NOMO-1 (cell line): ENCODE measurements around the gene MYDGF.

Experiments used
- DNase-seq, 2 experiments: peaks; one replicate each; lab custom pipeline; 2025; ENCODE audit not compliant: unreplicated experiment in 2 of 2; lab: John Stamatoyannopoulos, UW

Gene MYDGF

GRCh38 chr19:4647676-4648644, 22.2 kb downstream of the MYDGF start:
- DNase-seq: no peak

- DNase-seq: no peak
These were observed 24.4 kb downstream of the MYDGF start for GRCh38 chr19:4645718-4646117.

GRCh38 chr19:4642625-4643024, 27.5 kb downstream of the MYDGF start:
- no peak for DNase-seq

GRCh38 chr19:4641132-4641531, 29.0 kb downstream of the MYDGF start:
- no peak for DNase-seq

GRCh38 chr19:4640247-4641000, 29.7 kb downstream of the MYDGF start:
- DNase-seq: no peak

- DNase-seq: no peak
These were observed 30.5 kb downstream of the MYDGF start for GRCh38 chr19:4639531-4640246.

GRCh38 chr19:4638828-4639530, 31.2 kb downstream of the MYDGF start, which contains the start of gene TNFAIP8L1:
Gene TNFAIP8L1 (plus strand): TSS chr19:4639516. CDS start chr19:4651870, 12,354 bp downstream.
- DNase-seq: peak; percentile 99 to 100

- no peak for DNase-seq
These were observed 31.8 kb downstream of the MYDGF start for GRCh38 chr19:4638317-4638716.

- no peak for DNase-seq
These were observed 33.4 kb downstream of the MYDGF start for GRCh38 chr19:4636761-4637160.

- peak; percentile 31 to 59 for DNase-seq
These were observed 33.9 kb downstream of the MYDGF start for GRCh38 chr19:4636151-4636717.

GRCh38 chr19:4635754-4636116, 34.4 kb downstream of the MYDGF start:
- no peak for DNase-seq

- DNase-seq: peak; percentile 75 to 91
These were observed 36.8 kb downstream of the MYDGF start for GRCh38 chr19:4633140-4633967.

GRCh38 chr19:4624733-4625362, 45.3 kb downstream of the MYDGF start:
- peak in 1 of 2 experiments; percentile 4 for DNase-seq

- DNase-seq: no peak
These were observed 45.8 kb downstream of the MYDGF start for GRCh38 chr19:4624301-4624700.

GRCh38 chr19:4622695-4623421, 47.3 kb downstream of the MYDGF start:
- no peak for DNase-seq

GRCh38 chr19:4620675-4621074, 49.5 kb downstream of the MYDGF start:
- DNase-seq: no peak

- DNase-seq: no peak
These were observed 50.4 kb downstream of the MYDGF start for GRCh38 chr19:4619668-4620294.

GRCh38 chr19:4618019-4618418, 52.1 kb downstream of the MYDGF start:
- no peak for DNase-seq
